Measurements from ENCODE around the gene SOCS1. TPM values are rescaled to one million over a fixed set of nuclear protein-coding genes. Genes with fewer than 3 reads are reported as not detected.

SOCS1 gene
- total and polyA plus RNA-seq, 3 donors from 2014 or later = 3.6 to 16.8 (median 10.7) TPM

DNA sequence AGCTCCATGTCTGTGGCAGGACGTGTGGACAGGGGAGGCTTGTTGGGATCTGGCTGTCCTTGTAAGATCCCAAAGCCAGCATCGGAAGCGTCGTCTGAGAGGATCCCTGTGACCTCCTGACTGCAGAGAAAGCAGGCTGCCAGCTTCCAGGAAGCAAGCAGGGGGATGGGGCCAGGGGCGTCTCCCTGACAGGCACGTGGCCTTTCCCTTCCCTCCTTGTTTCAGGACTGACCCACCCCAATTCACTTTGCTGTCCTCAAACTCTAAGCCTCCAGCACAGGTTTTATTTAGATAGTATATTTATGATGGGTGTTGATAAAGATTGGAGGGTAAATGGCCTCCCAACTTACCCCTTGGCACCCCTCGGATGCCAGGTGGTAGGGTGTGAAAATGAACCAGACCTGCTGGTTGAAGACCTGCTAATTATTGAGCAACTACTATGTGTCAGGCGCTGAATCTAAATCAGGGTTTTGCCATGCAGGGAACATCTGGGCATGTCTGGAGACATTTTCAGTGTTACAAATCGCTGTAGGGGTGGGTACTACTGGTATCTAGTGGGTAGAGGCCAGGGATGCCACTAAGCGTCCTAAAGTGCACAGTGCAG is 24.5 kb downstream of the SOCS1 start:
- intact Hi-C loops (cut with DNase I; ENCODE audit: low total_unique reads) = no loop called here
- no peak overlapping the region for H3K4me3 ChIP-seq
- no peaks in the 10 kb centered on the region for H3K9me3 ChIP-seq
- WGBS, 2 donors = 64% methylated on average over 10 of the region's 10 CpGs
- no peaks in the 10 kb centered on the region for H3K27me3 ChIP-seq
- H3K4me1 ChIP-seq = peaks cover 3% of the 10 kb centered on the region
- no peaks in the 10 kb centered on the region for H3K36me3 ChIP-seq (ENCODE audit: low read depth, missing control alignments)
- no peak overlapping the region for H3K27ac ChIP-seq
- DNase-seq = no peak
- TF ChIP-seq, protein P1, sequence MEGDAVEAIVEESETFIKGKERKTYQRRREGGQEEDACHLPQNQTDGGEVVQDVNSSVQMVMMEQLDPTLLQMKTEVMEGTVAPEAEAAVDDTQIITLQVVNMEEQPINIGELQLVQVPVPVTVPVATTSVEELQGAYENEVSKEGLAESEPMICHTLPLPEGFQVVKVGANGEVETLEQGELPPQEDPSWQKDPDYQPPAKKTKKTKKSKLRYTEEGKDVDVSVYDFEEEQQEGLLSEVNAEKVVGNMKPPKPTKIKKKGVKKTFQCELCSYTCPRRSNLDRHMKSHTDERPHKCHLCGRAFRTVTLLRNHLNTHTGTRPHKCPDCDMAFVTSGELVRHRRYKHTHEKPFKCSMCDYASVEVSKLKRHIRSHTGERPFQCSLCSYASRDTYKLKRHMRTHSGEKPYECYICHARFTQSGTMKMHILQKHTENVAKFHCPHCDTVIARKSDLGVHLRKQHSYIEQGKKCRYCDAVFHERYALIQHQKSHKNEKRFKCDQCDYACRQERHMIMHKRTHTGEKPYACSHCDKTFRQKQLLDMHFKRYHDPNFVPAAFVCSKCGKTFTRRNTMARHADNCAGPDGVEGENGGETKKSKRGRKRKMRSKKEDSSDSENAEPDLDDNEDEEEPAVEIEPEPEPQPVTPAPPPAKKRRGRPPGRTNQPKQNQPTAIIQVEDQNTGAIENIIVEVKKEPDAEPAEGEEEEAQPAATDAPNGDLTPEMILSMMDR (IDR thresholded peaks at IDR 0.05) = no peak
- TF ChIP-seq POLR2A (IDR thresholded peaks at IDR 0.05) = no peak

DNA sequence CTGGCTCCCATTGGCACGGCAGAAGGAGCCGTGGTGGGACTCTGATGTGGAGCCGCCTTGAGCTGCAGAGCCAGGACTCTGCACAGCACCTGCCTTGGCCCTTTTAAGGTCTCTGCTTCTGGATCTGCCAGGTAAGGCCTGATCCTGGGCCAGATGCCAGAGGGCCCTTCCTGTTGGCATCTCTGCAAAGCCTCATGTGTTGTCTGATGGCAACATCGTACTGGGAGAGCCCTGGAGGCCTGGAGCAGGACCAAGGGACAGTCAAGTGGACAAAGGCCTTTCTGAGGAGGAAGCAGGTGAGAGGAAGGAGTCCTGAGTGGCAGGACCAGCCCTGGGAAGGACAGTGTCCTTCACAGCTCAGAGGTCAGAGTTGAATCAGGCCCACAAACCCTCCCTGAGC is 26.1 kb downstream of the SOCS1 start:
- H3K27ac ChIP-seq = no peak overlapping the region
- H3K9me3 ChIP-seq = no peaks in the 10 kb centered on the region
- no peak overlapping the region for H3K4me3 ChIP-seq
- H3K4me1 ChIP-seq = peaks cover 3% of the 10 kb centered on the region
- DNase-seq = no peak
- no peaks in the 10 kb centered on the region for H3K36me3 ChIP-seq (ENCODE audit: low read depth, missing control alignments)
- no peaks in the 10 kb centered on the region for H3K27me3 ChIP-seq
- 73% methylated on average over 4 of the region's 4 CpGs; no CpG with 5 or more reads in 1 of the 2 donors for WGBS, 2 donors
- no peak for TF ChIP-seq POLR2A (IDR thresholded peaks at IDR 0.05)
- TF ChIP-seq, protein P1 (IDR thresholded peaks at IDR 0.05) = no peak
- intact Hi-C loops (cut with DNase I; ENCODE audit: low total_unique reads) = no loop called here

DNA sequence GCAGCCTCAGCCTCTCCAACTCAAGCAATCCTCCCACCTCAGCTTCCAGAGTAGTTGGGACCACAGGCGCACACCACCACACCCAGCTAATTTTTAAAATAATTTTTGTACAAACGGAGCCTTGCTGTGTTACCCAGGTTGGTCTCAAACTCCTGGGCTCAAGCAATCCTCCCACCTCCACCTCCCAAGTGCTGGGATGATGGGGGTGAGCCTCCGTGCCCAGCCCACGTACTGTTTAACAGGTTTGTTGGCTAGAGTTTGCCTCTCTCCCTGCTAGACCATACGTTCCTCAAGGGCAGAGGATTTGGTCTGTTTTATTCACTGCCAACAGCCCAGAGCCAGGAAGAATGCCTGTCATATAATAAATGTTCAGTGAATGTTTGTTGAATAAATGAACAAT is 26.6 kb downstream of the SOCS1 start:
- WGBS, 2 donors = 75 to 77% methylated on average over 5 of the region's 5 CpGs
- H3K36me3 ChIP-seq (ENCODE audit: low read depth, missing control alignments) = no peaks in the 10 kb centered on the region
- peaks cover 3% of the 10 kb centered on the region for H3K4me1 ChIP-seq
- H3K27me3 ChIP-seq = no peaks in the 10 kb centered on the region
- TF ChIP-seq POLR2A (IDR thresholded peaks at IDR 0.05) = no peak
- TF ChIP-seq, protein P1 (IDR thresholded peaks at IDR 0.05) = no peak
- no peak for DNase-seq
- H3K9me3 ChIP-seq = no peaks in the 10 kb centered on the region
- no peak overlapping the region for H3K27ac ChIP-seq
- intact Hi-C loops (cut with DNase I; ENCODE audit: low total_unique reads) = no loop called here
- H3K4me3 ChIP-seq = no peak overlapping the region

DNA sequence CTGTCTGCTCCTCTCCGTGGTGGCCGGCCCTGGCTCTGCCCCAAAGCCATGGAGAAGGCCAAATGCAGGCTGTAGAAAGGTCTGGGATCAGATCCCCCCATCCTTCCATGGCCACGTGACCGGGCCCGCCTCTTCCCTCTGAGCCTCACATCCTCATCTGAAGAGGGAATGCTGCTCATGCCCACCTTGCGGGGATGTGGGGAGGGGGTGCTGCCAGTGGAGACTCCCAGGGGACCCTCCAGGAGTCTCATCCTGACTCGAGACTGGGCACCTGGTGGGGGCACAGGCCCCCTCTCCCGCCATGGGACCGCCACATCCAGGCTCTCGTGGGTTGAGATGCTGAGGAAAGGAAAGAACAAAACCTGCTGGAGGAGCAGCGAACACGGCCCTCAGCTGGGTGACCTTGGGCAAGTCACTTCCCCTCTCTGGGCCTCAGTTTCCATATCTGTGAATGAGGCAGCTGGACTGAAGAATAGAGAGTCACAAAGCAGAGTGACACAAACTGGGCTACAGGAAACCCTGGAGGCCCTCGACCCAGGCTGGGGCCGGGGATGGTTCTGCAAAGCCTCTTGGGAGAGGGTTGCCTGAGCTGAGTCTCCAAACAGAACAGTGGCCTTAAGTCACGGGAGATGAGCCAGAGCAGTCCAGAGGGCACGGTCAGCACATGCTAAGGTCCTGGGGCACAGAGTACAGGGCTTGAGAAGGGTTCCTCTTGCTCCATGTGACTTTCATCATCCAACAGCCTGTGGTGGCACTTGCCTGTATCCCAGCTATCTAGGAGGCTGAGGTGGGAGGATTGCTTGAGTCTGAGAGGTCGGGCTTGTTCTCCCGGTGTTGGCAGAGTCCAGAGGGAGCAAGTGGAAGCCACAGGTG is 30.1 kb downstream of the SOCS1 start:
- H3K4me3 ChIP-seq = no peak overlapping the region
- no peak overlapping the region for H3K27ac ChIP-seq
- TF ChIP-seq, protein P1 (IDR thresholded peaks at IDR 0.05) = no peak
- TF ChIP-seq POLR2A (IDR thresholded peaks at IDR 0.05) = no peak
- no peak for DNase-seq
- no peaks in the 10 kb centered on the region for H3K36me3 ChIP-seq (ENCODE audit: low read depth, missing control alignments)
- peaks cover 5% of the 10 kb centered on the region for H3K4me1 ChIP-seq
- H3K9me3 ChIP-seq = no peaks in the 10 kb centered on the region
- 85 to 87% methylated on average over 13 to 18 of the region's 18 CpGs for WGBS, 2 donors
- intact Hi-C loops (cut with DNase I; ENCODE audit: low total_unique reads) = no loop called here
- no peaks in the 10 kb centered on the region for H3K27me3 ChIP-seq
